ENCODE data around the gene PRPS2. TPM values are rescaled to one million over a fixed set of nuclear protein-coding genes. Genes with fewer than 3 reads are reported as not detected.

The PRPS2 gene
- total RNA-seq, 1 donor from 2014 or later: 6.2 TPM

DNA sequence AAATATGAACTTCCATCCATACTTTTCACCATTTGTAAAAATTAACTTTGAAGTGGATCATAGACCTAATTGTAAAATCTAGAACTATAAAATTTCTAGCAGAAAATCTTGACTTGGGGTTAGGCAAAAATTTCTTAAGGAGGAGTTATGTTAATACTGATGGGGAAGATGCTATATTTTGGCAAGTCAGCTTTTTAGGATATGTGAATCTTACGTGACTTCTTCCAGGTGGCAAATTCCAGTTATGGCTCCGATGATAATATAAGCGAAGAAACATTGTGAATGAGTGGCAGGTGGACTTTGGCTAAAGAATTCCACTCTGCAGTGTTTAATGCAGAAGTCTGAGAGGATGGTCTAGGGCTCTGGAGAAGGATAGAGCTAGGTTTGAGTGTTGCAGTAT is 1.5 kb downstream of the PRPS2 start:
- TF ChIP-seq, protein P1, sequence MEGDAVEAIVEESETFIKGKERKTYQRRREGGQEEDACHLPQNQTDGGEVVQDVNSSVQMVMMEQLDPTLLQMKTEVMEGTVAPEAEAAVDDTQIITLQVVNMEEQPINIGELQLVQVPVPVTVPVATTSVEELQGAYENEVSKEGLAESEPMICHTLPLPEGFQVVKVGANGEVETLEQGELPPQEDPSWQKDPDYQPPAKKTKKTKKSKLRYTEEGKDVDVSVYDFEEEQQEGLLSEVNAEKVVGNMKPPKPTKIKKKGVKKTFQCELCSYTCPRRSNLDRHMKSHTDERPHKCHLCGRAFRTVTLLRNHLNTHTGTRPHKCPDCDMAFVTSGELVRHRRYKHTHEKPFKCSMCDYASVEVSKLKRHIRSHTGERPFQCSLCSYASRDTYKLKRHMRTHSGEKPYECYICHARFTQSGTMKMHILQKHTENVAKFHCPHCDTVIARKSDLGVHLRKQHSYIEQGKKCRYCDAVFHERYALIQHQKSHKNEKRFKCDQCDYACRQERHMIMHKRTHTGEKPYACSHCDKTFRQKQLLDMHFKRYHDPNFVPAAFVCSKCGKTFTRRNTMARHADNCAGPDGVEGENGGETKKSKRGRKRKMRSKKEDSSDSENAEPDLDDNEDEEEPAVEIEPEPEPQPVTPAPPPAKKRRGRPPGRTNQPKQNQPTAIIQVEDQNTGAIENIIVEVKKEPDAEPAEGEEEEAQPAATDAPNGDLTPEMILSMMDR (IDR thresholded peaks at IDR 0.05; ENCODE audit: unreplicated experiment): no peak
- peak overlapping the region; percentile 89 for H3K4me3 Mint-ChIP-seq (ENCODE audit: unreplicated experiment)

DNA sequence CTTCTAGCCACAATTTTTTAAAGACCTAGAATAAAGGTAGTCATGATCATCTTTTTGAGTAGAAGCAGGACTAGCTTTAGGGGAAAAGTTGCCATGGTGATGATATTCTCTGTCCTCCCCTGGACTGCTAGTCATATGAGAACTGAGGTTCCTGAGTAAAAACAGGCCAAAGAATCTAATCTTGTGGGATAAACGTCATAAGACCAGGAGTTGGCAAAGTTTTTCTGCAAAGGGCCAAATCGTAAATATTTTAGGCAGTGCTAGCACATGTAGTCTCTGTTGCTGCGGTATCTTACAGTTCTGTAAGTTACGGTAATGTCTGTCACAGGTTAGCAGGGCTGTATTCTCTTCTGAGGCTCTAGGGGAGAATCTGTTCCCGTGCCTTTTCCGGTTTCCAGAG is 3.4 kb downstream of the PRPS2 start:
- no peaks in the 10 kb centered on the region for H3K27me3 Mint-ChIP-seq (ENCODE audit: unreplicated experiment)
- H3K9me3 Mint-ChIP-seq (ENCODE audit: unreplicated experiment): no peaks in the 10 kb centered on the region
- no peak overlapping the region for H3K27ac Mint-ChIP-seq (ENCODE audit: unreplicated experiment)
- TF ChIP-seq, protein P1 (IDR thresholded peaks at IDR 0.05; ENCODE audit: unreplicated experiment): no peak
- H3K4me3 Mint-ChIP-seq (ENCODE audit: unreplicated experiment): no peak overlapping the region
- H3K36me3 Mint-ChIP-seq (ENCODE audit: low read depth, unreplicated experiment): no peaks in the 10 kb centered on the region
- peaks cover 4% of the 10 kb centered on the region for H3K4me1 Mint-ChIP-seq (ENCODE audit: unreplicated experiment)
- DNase-seq (ENCODE audit: low spot score): no peak

More for the DNA sequence above, 1.5 kb downstream of the PRPS2 start:
- no peaks in the 10 kb centered on the region for H3K9me3 Mint-ChIP-seq (ENCODE audit: unreplicated experiment)
- no peak for DNase-seq (ENCODE audit: low spot score)
- peak overlapping the region; percentile 68 for H3K27ac Mint-ChIP-seq (ENCODE audit: unreplicated experiment)
- H3K36me3 Mint-ChIP-seq (ENCODE audit: low read depth, unreplicated experiment): no peaks in the 10 kb centered on the region
- peaks cover 4% of the 10 kb centered on the region for H3K4me1 Mint-ChIP-seq (ENCODE audit: unreplicated experiment)
- no peaks in the 10 kb centered on the region for H3K27me3 Mint-ChIP-seq (ENCODE audit: unreplicated experiment)

DNA sequence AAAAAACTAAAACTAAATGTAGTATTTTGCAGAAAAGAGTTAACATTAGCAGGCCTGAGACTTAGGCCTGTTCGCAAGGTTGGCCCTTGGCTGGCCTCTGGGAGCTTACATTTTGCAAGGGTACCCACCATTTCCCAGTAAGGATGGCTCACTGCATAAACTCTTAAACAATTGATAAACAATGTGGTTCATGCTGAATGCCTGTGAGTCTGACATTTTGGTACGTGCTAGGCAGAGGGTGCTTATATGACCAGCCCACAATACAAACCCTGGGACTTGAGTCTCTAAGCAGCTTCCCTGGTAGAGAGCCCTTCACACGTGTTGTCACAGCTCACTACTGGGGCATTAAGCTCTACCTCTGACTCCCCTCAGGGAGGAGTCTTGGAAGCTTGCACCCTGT is 7.4 kb downstream of the PRPS2 start:
- TF ChIP-seq, protein P1 (IDR thresholded peaks at IDR 0.05; ENCODE audit: unreplicated experiment): no peak
- Mint-ChIP-seq H3K36me3 (ENCODE audit: low read depth, unreplicated experiment) (no peaks in the 10 kb centered on the region), H3K4me3 (ENCODE audit: unreplicated experiment) (no peak overlapping the region), H3K4me1 (ENCODE audit: unreplicated experiment) (no peaks in the 10 kb centered on the region), H3K27me3 (ENCODE audit: unreplicated experiment) (no peaks in the 10 kb centered on the region), H3K9me3 (ENCODE audit: unreplicated experiment) (no peaks in the 10 kb centered on the region), H3K27ac (ENCODE audit: unreplicated experiment) (no peak overlapping the region)
- no peak for DNase-seq (ENCODE audit: low spot score)

DNA sequence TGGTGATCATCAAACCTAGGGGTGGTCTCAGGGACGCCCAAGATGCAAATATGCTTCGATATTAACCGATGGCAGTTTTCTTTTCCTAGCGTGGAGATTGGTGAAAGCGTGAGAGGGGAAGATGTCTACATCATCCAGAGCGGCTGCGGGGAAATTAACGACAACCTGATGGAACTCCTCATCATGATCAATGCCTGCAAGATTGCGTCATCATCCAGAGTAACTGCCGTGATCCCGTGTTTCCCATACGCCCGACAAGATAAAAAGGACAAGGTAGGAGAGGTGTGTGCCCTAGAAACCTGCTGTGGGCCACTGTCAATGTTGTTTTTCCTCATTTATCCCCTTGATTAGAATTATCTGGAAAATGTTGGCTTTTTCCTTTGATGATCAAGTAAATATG is 7.9 kb downstream of the PRPS2 start:
- Mint-ChIP-seq H3K27ac (ENCODE audit: unreplicated experiment) (no peak overlapping the region), H3K27me3 (ENCODE audit: unreplicated experiment) (no peaks in the 10 kb centered on the region), H3K4me3 (ENCODE audit: unreplicated experiment) (no peak overlapping the region), H3K9me3 (ENCODE audit: unreplicated experiment) (no peaks in the 10 kb centered on the region), H3K4me1 (ENCODE audit: unreplicated experiment) (no peaks in the 10 kb centered on the region), H3K36me3 (ENCODE audit: low read depth, unreplicated experiment) (no peaks in the 10 kb centered on the region)
- no peak for DNase-seq (ENCODE audit: low spot score)
- TF ChIP-seq, protein P1 (IDR thresholded peaks at IDR 0.05; ENCODE audit: unreplicated experiment): no peak

DNA sequence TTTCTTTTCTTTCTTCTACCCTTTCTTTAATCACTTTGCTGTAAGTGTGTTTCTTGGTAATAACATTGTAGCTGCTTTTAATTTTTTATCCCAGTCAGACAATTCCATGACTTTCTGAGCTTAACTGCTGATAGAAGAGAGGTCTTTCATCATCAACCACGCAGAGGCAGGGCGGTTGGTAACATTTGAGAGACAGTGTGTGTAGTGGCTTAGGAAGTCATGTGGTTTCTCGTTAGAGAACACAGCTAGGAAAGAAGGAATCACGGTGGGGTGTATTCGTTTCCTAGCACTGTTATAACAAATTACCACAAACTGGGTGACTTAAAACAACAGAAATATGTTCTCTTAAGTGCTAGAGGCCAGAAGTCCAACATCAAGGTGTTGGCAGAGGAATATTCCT is 11.5 kb downstream of the PRPS2 start:
- TF ChIP-seq, protein P1 (IDR thresholded peaks at IDR 0.05; ENCODE audit: unreplicated experiment): no peak
- no peak for DNase-seq (ENCODE audit: low spot score)
- H3K4me1 Mint-ChIP-seq (ENCODE audit: unreplicated experiment): no peaks in the 10 kb centered on the region
- H3K9me3 Mint-ChIP-seq (ENCODE audit: unreplicated experiment): no peaks in the 10 kb centered on the region
- H3K27ac Mint-ChIP-seq (ENCODE audit: unreplicated experiment): no peak overlapping the region
- no peak overlapping the region for H3K4me3 Mint-ChIP-seq (ENCODE audit: unreplicated experiment)
- H3K36me3 Mint-ChIP-seq (ENCODE audit: low read depth, unreplicated experiment): no peaks in the 10 kb centered on the region
- no peaks in the 10 kb centered on the region for H3K27me3 Mint-ChIP-seq (ENCODE audit: unreplicated experiment)
